CD4-positive, alpha-beta T cell (primary cell): ENCODE measurements around the gene ABCC3. TPM values are rescaled to one million over a fixed set of nuclear protein-coding genes. Genes with fewer than 3 reads are reported as not detected.

Experiments used
- ATAC-seq: fragments of 200-7000 bp; cut with Tn5 transposase; one replicate; pipeline ENCODE4 v1.10.0; 2022; ENCODE audit warnings: mild to moderate bottlenecking; ENCODE audit not compliant: poor library complexity
- CTCF ChIA-PET: fragments of 350-600 bp; sonication (Branson Sonifier 250); formaldehyde crosslinking; loops from one replicate; lab custom pipeline; 2021; ENCODE audit warnings: antibody characterized with exemption, inconsistent platforms; lab: Charles Lee
- POLR2A ChIA-PET: fragments of 350-600 bp; sonication (Branson Sonifier 250); formaldehyde crosslinking; loops from one replicate; lab custom pipeline; 2021; ENCODE audit warnings: antibody characterized with exemption, inconsistent platforms; lab: Charles Lee
- DNase-seq, 14 experiments: peaks; one replicate each; pipeline ENCODE4 v3.0.0-alpha.2; 2013 to 2020; ENCODE audit warnings: mixed read lengths in 2 of 14
- H3K27ac ChIP-seq, 2 donors: one replicate each; pipeline versions ENCODE4 v1.5.1 to v1.7.0; 2013; ENCODE audit warnings: low read length in 2 of 2, low read depth in 1 of 2, mild to moderate bottlenecking in 1 of 2
- H3K27me3 ChIP-seq, 2 experiments: 1 replicate in 1 of 2; 2 replicates in 1 of 2; pipeline versions ENCODE4 v1.6.1 to v1.7.0; 2013; ENCODE audit warnings: low read length in 2 of 2, control low read depth in 1 of 2, mild to moderate bottlenecking in 1 of 2, moderate library complexity in 1 of 2; ENCODE audit not compliant: insufficient read depth in 2 of 2, control insufficient read depth in 1 of 2
- H3K36me3 ChIP-seq: one replicate; pipeline ENCODE4 v1.6.1; 2013; ENCODE audit warnings: low read length, control low read depth; ENCODE audit not compliant: insufficient read depth
- H3K4me1 ChIP-seq: one replicate; pipeline ENCODE4 v1.6.1; 2013; ENCODE audit warnings: low read length, control low read depth; ENCODE audit not compliant: insufficient read depth
- H3K4me3 ChIP-seq: one replicate; pipeline ENCODE4 v1.5.1; 2013; ENCODE audit warnings: mild to moderate bottlenecking, low read length, moderate library complexity
- H3K9me3 ChIP-seq, 2 experiments: 1 replicate in 1 of 2; 2 replicates in 1 of 2; pipeline versions ENCODE4 v1.6.1 to v1.7.0; 2013; ENCODE audit warnings: low read length in 2 of 2, mild to moderate bottlenecking in 2 of 2, control low read depth in 1 of 2, moderate library complexity in 1 of 2; ENCODE audit not compliant: control insufficient read depth in 1 of 2, insufficient read depth in 1 of 2
- H3K27ac Mint-ChIP-seq: one replicate; pipeline ENCODE4 v1.8.0; 2020; ENCODE audit warnings: mixed read lengths
- H3K27me3 Mint-ChIP-seq: one replicate; pipeline ENCODE4 v1.8.0; 2021; ENCODE audit warnings: mixed read lengths
- H3K36me3 Mint-ChIP-seq: one replicate; pipeline ENCODE4 v1.8.0; 2021; ENCODE audit warnings: low read depth, mixed read lengths
- H3K4me1 Mint-ChIP-seq: one replicate; pipeline ENCODE4 v1.8.0; 2021; ENCODE audit warnings: low read depth, mixed read lengths
- H3K4me3 Mint-ChIP-seq: one replicate; pipeline ENCODE4 v1.8.0; 2020; ENCODE audit warnings: mild to moderate bottlenecking, mixed read lengths
- H3K9me3 Mint-ChIP-seq: one replicate; pipeline ENCODE4 v1.8.0; 2020; ENCODE audit warnings: mixed read lengths
- CTCF ChIP-seq: fragments of 200-600 bp; IDR thresholded peaks from one replicate; pipeline ENCODE4 v1.8.0; 2022; ENCODE audit warnings: antibody characterized with exemption, mild to moderate bottlenecking
- intact Hi-C, 2 experiments: fragments of 100-400 bp; cut with DNase I in 1 of 2; cut with micrococcal nuclease in 1 of 2; formaldehyde crosslinking; loops; one replicate each; pipeline versions ENCODE4 v1.15.1 to v1.9.0; 2023 to 2025; cut with DNase I, micrococcal nuclease
- total RNA-seq, 174 experiments: library from RNA in 2 of 174; stranded (reverse) in 2 of 174; gene quantifications; one replicate each; pipeline ENCODE4 v1.2.3 and lab custom pipeline; 2021 to 2026

ABCC3 gene
- total RNA-seq, 2 experiments from 2014 or later: 0.19 TPM; not detected in 1

- no peak for TF ChIP-seq CTCF
- peaks cover 31% of the 10 kb centered on the region for H3K27me3 Mint-ChIP-seq
- ChIA-PET CTCF (no interaction called here), POLR2A (no interaction called here)
- no peaks in the 10 kb centered on the region for H3K36me3 ChIP-seq
- no peaks in the 10 kb centered on the region for H3K9me3 ChIP-seq
- H3K27me3 ChIP-seq: peaks cover 0 to 3% of the 10 kb centered on the region in 2 experiments
- no peaks in the 10 kb centered on the region for H3K4me1 ChIP-seq
- no peak overlapping the region for H3K27ac ChIP-seq
- intact Hi-C loops: no loop called here
- no peaks in the 10 kb centered on the region for H3K4me1 Mint-ChIP-seq
- ATAC-seq (no peak), DNase-seq (peak in 4 of 14 experiments; percentile 3 to 36 (median 18))
- H3K9me3 Mint-ChIP-seq: no peaks in the 10 kb centered on the region
- H3K4me3 ChIP-seq: no peak overlapping the region
- H3K4me3 Mint-ChIP-seq: no peak overlapping the region
- H3K27ac Mint-ChIP-seq: no peak overlapping the region
- H3K36me3 Mint-ChIP-seq: no peaks in the 10 kb centered on the region
These were observed 46.9 kb downstream of the ABCC3 start for GRCh38 chr17:50681263-50682200.

GRCh38 chr17:50682441-50682840 lies 47.8 kb downstream of the ABCC3 start:
- Mint-ChIP-seq H3K4me1 (no peaks in the 10 kb centered on the region), H3K27me3 (peaks cover 31% of the 10 kb centered on the region), H3K4me3 (no peak overlapping the region), H3K9me3 (no peaks in the 10 kb centered on the region), H3K27ac (no peak overlapping the region), H3K36me3 (no peaks in the 10 kb centered on the region)
- Histone ChIP-seq H3K27ac (no peak overlapping the region), H3K9me3 (no peaks in the 10 kb centered on the region), H3K4me3 (no peak overlapping the region), H3K27me3 (peaks cover 0 to 3% of the 10 kb centered on the region in 2 experiments), H3K4me1 (no peaks in the 10 kb centered on the region), H3K36me3 (no peaks in the 10 kb centered on the region)
- no peak for TF ChIP-seq CTCF
- ChIA-PET POLR2A (no interaction called here), CTCF (no interaction called here)
- ATAC-seq (no peak), DNase-seq (no peak)
- intact Hi-C loops: no loop called here

- Mint-ChIP-seq H3K27ac (no peak overlapping the region), H3K9me3 (no peaks in the 10 kb centered on the region), H3K27me3 (peaks cover 31% of the 10 kb centered on the region), H3K4me3 (no peak overlapping the region), H3K36me3 (no peaks in the 10 kb centered on the region), H3K4me1 (no peaks in the 10 kb centered on the region)
- Histone ChIP-seq H3K4me1 (no peaks in the 10 kb centered on the region), H3K36me3 (no peaks in the 10 kb centered on the region), H3K9me3 (no peaks in the 10 kb centered on the region), H3K27me3 (peaks cover 0 to 3% of the 10 kb centered on the region in 2 experiments), H3K27ac (no peak overlapping the region), H3K4me3 (no peak overlapping the region)
- ChIA-PET CTCF (no interaction called here), POLR2A (no interaction called here)
- intact Hi-C loops: no loop called here
- ATAC-seq (no peak), DNase-seq (no peak)
- TF ChIP-seq CTCF: no peak
These were observed 48.3 kb downstream of the ABCC3 start for GRCh38 chr17:50682938-50683337.
